H1 (cell line): ENCODE data around the gene FAM111A. TPM values are rescaled to one million over a fixed set of nuclear protein-coding genes. Genes with fewer than 3 reads are reported as not detected.
A peak's percentile ranks its signal among the peaks of the same experiment; 100 is the strongest.

Experiments
- CTCF ChIP-seq, 3 experiments: IDR thresholded peaks; 1 replicate in 2 of 3; 2 replicates in 1 of 3; pipeline versions ENCODE4 v1.5.1 to v1.6.1; 2011; ENCODE audit warnings: low read length in 3 of 3, mild to moderate bottlenecking in 3 of 3, inconsistent platforms in 2 of 3, low read depth in 1 of 3, moderate library complexity in 1 of 3; ENCODE audit not compliant: insufficient read depth in 1 of 3; ENCODE audit errors: control extremely low read depth in 1 of 3
- NANOG ChIP-seq: IDR thresholded peaks from 2 replicates; pipeline ENCODE4 v1.6.1; 2011; ENCODE audit warnings: low read length, low read depth, mild to moderate bottlenecking, inconsistent platforms; ENCODE audit not compliant: insufficient read depth, poor library complexity, severe bottlenecking
- polyA plus RNA-seq, 7 experiments: library from polyadenylated mRNA; depleted of rRNA in 3 of 7; stranded (reverse) in 5 of 7; unstranded in 2 of 7; fragments of >200 nt in 5 of 7; fragments of 200-250 nt in 2 of 7; gene quantifications; 1 replicate in 5 of 7; 2 replicates in 1 of 7; 4 replicates in 1 of 7; pipeline versions ENCODE4 v1.2.1 to v1.2.3, GENCODE V29; 2011 to 2013; ENCODE audit warnings: missing spikeins in 2 of 7, mixed read lengths in 2 of 7
- total RNA-seq: library from RNA; stranded (reverse); fragmentation: NEBNext Ultra II Directional; extraction: Animal tissue kit (Norgen Biotek cat#: 25700); gene quantifications from 2 replicates; pipeline ENCODE4 v1.2.1, GENCODE V29; 2021

The FAM111A gene
- total and polyA plus RNA-seq, 2 of the 8 experiments (the other 6 are each of a cell fraction or from before 2014, with no cell fraction given) = 10.2 to 29.9 TPM

- TF ChIP-seq NANOG = no peak
- peak; percentile 29 to 87 (median 80) for TF ChIP-seq CTCF (IDR thresholded peaks at IDR 0.05; ENCODE audit: control extremely low read depth in 1 of 3, insufficient read depth in 1 of 3, low read depth in 1 of 3, low read length in 3 of 3)
Measured at GRCh38 chr11:59158206-59159068, 15.8 kb downstream of the FAM111A start (continued).
